ENCODE data around the gene DOK7. TPM values are rescaled to one million over a fixed set of nuclear protein-coding genes. Genes with fewer than 3 reads are reported as not detected.
"Not testable (repeated sequence)": the region's sequence is repeated elsewhere in the genome, so short reads cannot be mapped to it uniquely, and the experiment has no call there.

The DOK7 gene
- total RNA-seq, 2 experiments from 2014 or later, result not detected

GRCh38 chr4:3533423-3533820 is 70.3 kb downstream of the DOK7 start:
- ATAC-seq (ENCODE audit: low read depth) (no peak), DNase-seq (no peak)
- no peak overlapping the region for H3K27ac Mint-ChIP-seq
- POLR2A ChIA-PET, result no interaction called here
- H3K36me3 Mint-ChIP-seq, result peaks cover 2% of the 10 kb centered on the region
- peaks cover 13% of the 10 kb centered on the region for H3K4me1 Mint-ChIP-seq
- H3K27me3 Mint-ChIP-seq, result peaks cover 2% of the 10 kb centered on the region
- H3K4me3 Mint-ChIP-seq, result peak overlapping the region; percentile 22
- H3K9me3 Mint-ChIP-seq, result no peaks in the 10 kb centered on the region

DNA sequence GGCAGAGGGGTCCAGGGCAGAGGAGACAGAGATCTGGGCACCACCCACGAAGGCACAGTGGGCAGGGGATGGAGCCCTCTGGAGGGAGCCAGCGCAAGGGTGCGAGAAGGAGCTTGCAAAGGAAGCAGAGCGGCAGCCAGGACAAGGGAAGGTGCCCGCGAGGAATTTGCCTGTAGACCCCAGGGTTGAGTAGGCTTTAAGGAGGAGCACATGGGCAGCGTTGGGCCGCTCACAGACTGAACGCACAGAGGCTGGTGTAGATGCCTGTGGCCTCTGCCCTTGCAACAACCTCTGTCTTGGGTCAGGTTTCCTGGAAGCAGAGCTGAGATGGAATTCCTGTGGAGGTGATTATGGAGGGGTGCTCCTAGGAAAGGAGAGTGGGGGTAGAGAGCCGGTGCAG is 72.7 kb downstream of the DOK7 start:
- H3K9me3 Mint-ChIP-seq; POLR2A ChIA-PET; ATAC-seq (ENCODE audit: low read depth); H3K27ac Mint-ChIP-seq; DNase-seq; H3K36me3 Mint-ChIP-seq; H3K4me3 Mint-ChIP-seq; H3K4me1 Mint-ChIP-seq; H3K27me3 Mint-ChIP-seq: not testable (repeated sequence)

GRCh38 chr4:3538906-3539305 is 75.8 kb downstream of the DOK7 start:
- not testable (repeated sequence) for H3K27ac Mint-ChIP-seq; DNase-seq; H3K36me3 Mint-ChIP-seq; H3K4me3 Mint-ChIP-seq; H3K9me3 Mint-ChIP-seq; ATAC-seq (ENCODE audit: low read depth); H3K4me1 Mint-ChIP-seq; H3K27me3 Mint-ChIP-seq
- POLR2A ChIA-PET, result interaction anchor here (0.7 kb wide), 1 partner anchor 158 kb away, joined by 3 read pairs; no protein-coding TSS in a partner anchor

DNA sequence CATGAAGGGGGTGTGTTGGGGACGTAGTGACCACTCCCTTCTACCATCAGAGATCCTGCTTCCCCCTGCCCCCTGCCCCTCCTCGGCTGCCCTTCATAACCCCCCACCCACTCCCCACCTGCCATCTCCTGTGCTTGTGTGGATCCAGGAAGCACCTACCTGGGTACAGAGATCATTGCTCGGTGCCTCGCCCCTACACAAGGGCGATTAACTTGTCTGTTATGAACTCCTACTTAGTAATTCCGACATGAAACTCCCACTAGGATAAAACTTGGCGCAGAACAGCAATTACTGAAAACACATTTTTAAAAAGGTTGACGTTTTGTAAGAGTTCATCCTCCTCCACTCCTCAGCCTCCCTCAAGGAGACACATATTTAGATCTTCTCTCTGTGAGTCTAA is 80.3 kb downstream of the DOK7 start:
- H3K9me3 Mint-ChIP-seq; H3K27me3 Mint-ChIP-seq; POLR2A ChIA-PET; ATAC-seq (ENCODE audit: low read depth); H3K36me3 Mint-ChIP-seq; H3K4me1 Mint-ChIP-seq; H3K27ac Mint-ChIP-seq; DNase-seq; H3K4me3 Mint-ChIP-seq: not testable (repeated sequence)

Other genes with a start within 250 kb of the DOK7 start
- gene MSANTD1, start 214.1 kb upstream of the DOK7 start, total RNA-seq, result 1 to 10 TPM; 1.3 to 1.4 TPM
- gene RGS12, start 170.3 kb upstream of the DOK7 start, total RNA-seq, result 1 to 10 TPM; 5.0 to 5.3 TPM
- not detected for gene HGFAC, start 21.3 kb upstream of the DOK7 start, total RNA-seq
- 10 to 100 TPM; 73.1 to 76.6 TPM for gene LRPAP1, start 69.1 kb downstream of the DOK7 start, total RNA-seq